ENCODE results near the gene METTL24.
A peak's percentile ranks its signal among the peaks of the same experiment; 100 is the strongest.
"Not testable (repeated sequence)": the region's sequence is repeated elsewhere in the genome, so short reads cannot be mapped to it uniquely, and the experiment has no call there.

Gene METTL24

DNA sequence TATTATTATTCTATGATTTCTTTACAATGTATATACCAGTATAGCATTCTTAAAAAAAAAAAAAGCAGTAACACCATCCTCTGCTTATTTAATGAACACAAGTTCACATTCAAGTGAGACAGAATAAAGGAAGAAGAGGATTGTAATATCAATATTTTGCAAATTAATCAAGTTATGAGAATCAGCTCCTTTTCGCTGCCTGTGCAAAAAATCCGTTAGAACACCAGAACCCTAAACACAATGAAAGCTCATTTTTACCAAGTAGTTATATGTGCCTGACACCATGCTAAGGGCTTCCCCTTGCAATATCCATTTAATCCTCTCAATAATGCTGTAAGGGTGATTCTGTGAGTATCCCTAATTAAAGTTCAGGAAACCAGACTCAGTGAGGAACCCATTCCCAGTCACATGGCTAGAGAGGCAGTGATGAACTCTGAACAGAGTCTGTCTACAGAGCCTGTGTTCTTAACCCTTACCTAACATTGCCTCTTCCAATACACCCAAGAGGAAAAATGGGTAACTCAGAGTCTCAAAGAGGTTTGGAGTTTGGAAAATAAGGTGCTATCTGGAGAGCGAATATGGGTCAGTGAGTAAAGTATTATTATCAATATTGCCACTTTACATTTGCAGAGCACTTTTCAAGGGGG is 111.1 kb downstream of the METTL24 start:
- no peak for DNase-seq

DNA sequence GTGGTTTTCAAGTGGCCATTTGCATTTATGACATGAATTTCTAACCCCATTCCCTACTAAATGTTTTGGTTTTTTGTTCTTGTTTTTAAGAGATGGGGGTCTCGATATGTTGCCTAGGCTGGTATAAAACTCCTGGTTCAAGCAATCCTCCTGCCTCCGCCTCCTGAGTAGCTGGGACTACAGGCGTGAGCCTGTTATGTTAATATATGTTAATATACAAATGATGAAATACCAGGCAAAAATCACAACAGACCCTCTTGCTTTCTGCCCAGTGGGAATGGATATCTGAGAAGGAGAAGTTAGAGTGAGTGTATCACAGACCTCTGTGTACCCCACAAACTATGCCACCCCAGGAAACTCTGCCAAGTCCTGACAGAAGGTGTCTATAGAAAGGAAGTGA is 111.8 kb downstream of the METTL24 start:
- DNase-seq = no peak

DNA sequence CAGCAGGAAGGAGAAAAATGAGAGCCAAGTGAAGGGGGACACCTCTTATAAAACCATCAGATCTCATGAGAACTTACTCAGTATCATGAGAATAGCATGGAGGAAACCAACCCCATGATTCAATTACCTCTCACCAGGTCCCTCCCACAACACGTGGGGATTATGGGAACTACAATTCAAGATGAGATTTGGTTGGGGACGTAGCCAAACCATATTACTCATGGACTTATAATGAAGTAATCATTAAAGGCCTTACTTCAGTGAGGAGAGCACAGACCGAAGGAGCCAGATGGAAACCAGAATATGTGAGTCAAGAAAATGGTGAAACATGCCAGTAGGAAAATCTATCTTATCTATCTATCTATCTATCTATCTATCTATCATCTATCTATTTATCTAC is 113.5 kb downstream of the METTL24 start:
- DNase-seq = not testable (repeated sequence)

DNA sequence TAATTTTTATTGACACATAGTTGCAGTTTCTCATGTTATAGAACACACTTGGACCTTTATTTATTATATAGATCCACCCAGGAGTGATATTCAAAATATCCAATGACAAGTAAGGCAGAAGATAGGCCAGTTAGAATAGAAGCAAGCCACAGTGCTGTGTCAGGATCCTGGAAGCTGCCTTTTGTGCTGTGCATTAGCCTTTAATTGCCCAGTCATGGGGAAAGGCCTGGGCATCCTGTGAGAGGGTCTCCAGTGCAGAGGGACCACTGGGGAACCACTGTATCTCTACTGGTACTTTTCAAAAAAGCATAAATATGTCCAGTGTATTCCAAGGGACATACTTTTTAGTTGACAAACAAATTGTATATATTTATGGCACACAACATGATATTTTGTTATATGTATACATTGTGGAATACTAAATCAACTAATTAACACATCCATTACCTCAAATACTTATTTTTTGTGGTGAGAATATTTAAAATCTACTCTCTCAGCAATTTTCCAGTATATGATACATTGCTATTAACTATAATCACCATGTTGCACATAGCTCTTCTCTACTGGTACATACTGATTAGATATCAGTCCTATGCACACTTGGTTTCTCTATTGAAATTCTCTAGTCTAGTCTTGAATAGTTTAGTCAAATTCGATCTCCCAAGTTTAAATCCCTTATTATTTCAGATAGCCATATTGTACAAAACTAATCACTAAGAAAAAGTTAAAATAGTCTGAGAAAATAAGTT is 118.4 kb downstream of the METTL24 start:
- DNase-seq = no peak

DNA sequence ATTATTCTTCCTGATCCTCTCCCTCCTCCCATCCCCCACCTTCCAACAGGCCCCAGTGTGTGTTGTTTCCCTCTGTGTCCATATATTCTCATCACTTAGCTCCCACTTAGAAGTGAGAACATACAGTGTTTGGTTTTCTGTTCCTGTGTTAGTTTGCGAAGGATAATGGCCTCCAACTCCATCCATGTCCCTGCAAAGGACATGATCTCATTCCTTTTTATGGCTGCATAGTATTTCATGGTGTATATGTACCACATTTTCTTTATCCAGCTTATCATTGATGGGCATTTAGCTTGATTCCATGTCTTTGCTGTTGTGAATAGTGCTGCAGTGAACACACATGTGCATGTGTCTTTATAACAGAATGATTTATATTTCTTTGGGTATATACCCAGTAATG is 122.1 kb downstream of the METTL24 start:
- DNase-seq = not testable (repeated sequence)

DNA sequence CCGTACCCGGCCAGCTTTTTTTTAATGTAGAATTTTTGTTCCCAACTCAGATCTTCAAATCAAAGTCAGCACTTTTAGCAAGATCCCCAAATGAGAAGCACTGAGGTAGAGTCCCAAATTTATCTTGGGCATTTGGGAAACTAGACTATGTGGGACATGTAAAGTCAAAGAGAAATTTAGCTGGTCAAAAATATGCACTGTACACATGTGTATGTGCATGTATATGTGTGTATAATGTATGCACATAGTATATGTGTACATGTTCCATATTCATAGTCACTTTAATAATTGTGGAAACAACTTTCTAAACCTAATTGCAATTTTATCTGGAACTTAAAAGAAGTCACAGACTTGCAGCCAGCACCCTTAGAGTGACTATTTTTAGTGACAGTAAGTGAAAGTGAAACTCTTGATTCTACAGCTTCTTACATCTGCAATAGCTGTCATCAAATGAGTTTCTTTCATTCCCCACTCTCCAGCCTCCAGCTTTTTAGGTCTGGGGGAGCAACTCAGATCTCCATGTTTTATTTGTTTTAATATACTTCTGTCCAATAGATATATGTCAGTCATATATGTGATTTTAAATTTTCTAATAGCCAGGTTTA is 124.3 kb downstream of the METTL24 start:
- DNase-seq = peak; percentile 24

DNA sequence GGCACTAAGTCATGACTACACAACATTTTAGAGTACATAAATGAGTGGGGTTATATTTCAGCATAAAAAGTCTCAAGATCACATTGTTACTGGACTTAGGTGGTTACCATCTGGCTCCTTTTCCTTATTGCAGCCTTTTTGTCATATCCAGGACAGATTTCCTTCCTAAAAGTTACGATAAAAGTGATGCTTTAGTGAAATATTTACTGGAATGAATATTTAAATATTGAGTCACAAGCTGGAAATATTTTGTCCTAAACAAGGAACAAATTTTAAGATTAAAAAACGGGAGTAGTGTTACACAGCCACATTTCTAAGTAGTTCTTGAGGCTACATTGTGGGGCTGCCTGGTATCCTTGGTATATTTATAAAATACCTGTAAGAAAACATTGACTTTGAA is 125.7 kb downstream of the METTL24 start:
- DNase-seq = no peak

DNA sequence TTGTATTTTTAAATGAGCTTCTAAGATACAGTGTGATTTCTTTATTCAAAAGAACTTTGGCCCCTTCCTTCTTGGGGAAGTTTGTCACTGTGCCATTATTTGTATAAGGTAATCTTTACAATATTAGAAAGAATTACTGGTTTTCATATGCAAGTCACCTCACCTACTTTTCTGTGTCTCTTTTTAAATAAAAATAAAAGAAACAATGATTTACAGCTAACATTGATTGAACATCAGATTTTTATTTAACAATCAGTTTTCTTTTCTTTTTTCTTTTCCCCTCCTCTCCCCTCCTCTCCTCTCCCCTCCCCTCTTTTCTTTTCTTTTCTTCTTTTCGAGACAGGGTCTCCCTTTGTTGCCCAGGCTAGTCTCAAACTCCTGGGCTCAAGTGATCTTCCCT is 131.9 kb downstream of the METTL24 start:
- DNase-seq = no peak

DNA sequence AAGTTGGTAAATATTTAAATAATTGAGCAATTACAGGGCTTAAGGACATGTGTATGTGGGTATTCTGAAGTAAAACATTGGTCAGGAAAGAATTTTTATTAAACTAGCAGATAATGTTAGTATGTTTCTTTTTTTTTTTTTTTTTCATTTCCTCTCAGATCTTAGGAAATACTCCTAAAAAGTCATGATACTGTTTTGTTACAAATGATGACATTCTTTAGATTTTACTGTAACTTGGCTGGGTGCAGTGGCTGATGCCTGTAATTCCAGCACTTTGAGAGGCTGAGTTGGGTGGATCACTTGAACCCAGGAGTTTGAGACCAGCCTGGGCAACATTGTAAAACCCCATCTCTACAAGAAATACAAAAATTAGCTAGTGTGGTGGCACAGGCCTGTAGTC is 136.4 kb downstream of the METTL24 start:
- DNase-seq = no peak

DNA sequence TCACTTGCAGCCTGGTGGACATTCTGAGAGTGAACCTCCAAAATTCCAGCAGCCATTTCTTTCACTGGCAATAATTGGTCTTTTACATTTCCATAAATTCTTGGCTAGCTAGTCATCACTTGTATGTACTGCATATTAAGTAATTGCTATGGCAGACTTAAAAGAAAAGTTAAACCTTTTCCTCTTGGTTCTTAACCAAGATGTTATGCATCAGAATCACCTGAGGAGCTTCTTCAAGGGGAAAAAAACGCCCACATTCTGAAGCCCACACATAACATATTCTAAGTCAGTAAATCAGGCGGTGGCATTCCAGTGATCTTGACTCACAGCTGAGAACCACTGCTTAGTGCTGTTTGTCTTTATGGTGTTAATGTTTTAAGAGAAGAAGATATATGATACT is 140.9 kb downstream of the METTL24 start:
- no peak for DNase-seq

DNA sequence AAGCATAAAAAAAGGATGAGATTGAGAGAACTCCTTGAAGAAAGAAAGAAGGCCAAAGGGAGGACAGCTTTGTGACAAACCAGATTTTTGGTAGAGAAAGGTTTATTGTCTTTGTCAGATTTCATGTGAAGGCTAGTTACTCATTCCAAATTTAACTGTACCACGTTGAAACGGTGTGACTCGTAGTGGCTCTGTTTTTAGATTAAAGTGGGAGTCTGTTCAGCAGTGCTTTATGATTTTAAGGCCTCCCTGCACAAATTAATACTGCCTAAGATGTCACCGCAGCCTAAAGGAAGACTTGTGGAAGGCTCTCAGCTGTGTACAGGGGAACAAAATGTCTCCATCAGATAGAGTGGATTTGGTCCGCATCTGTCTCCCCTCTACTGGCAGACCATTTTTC is 142.0 kb downstream of the METTL24 start:
- no peak for DNase-seq

DNA sequence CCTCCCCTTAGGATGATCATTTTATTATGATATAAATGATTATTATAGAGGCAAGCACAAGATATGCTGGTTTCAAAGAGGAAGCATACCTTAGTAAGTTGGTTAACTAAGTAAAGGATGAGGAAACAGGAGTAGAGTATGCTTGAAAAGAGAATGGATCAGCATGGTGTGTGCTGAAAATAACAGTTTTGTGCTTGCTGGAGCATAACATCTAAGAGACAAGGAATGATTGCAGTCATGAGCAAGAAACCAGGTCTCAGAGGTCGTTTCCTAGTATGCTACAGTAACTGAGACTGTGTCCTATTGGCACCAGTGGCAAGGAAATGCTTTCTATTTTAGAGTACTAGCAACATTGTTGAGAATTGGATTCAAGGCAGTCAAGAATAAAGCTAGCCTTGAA is 143.8 kb downstream of the METTL24 start:
- no peak for DNase-seq

DNA sequence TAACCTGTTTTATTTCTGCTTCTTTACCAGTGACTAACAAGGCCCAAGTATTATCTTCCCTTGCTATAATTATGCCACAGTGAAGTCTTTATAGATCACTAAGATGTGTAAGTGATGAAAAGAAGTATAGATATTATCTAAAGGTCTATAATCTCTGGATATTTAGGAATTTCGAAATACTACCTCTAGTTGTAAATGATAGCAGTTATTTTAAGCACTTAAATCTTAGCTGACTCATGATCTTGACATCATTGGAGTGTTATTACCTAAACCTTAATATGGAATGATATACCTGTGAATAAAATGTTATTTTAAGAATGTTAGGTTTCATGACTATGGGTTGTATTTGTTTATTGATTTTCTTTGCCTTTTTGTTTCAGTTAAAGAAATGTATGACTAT is 146.4 kb downstream of the METTL24 start:
- DNase-seq = no peak

DNA sequence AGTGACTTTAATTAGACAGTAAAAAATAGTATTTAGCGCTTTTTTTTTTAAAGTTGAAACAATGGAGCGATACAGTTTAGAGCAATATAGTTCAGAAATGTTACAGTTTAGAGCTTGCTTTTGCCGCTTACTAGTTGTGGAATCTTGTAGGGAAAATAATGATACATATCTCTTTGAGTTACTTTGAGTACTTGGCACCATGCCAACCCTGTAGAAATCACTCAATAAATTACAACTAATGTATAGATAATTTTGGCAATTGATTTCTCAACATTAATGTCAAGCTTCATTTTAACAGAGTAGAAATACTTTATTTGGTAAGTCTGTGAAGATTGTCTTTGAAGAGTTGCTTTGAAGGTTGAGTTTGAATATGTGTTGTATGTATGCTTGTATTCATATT is 150.5 kb downstream of the METTL24 start:
- no peak for DNase-seq

DNA sequence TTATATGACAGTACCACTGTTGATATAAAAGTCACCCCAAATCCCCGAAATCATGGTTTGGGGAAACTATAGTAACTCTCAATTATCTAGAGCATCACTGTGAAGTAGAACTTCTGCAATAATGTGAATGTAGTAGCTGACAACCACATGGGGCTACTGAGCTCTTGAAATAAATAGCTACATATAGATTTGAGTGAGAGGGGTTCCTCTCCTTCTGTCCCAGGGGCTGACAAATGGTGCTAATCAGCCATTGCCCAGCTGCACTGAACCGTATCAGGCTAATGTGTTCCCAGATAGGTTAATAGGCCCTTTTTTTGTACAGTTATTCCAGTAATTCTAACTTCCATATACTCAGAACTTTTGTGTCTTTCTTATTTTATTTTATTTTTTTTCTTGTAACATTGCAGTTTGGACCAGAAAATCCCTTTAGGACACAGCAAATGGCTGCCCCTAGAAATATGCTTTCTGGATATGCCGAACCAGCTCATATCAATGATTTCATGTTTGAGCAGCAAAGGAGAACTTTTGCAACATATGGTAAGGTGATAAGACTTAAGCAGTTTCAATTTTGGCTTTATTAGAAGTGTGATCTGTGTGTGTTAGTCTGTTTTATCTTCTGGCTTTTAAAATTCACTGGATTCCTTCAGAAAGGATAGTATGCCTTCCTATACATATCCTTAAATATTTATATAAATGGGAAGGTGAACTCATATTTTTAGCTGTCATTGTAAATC is 156.8 kb downstream of the METTL24 start:
- DNase-seq = no peak

DNA sequence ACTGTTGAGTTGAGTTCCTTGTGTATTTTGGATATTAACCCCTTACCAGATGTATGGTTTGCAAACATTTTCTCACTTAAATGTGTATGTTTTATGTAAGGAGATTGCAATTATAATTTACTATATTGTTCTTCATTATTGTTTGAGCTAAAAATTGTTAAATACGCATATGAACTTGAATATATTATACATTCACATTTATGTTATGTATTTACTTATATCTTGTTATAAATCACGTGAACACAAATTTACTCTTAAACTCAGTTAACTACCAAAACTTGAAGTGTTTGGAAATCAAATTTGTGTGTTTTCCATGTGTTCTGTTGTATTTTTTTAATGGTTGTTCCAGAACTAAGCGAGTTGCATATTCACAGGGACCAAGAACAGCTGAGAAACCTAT is 159.6 kb downstream of the METTL24 start:
- DNase-seq = no peak

DNA sequence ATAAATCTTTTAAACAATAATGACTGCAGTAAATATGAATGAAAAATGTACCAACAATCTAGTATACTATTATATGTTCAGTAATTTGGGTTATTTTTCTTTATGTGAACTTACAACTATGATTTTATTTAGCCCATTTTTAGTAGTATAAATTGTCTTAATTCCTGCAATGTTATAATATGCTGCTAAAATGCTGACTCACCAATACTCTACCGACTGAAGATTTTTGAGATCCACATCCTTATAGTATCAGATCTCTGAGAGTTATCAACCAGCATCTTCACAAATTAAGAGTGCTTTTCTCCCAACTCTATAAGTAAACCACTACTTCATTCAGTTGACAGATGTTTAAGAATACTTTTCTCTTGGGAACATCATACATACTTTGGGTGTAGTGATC is 161.3 kb downstream of the METTL24 start:
- no peak for DNase-seq

DNA sequence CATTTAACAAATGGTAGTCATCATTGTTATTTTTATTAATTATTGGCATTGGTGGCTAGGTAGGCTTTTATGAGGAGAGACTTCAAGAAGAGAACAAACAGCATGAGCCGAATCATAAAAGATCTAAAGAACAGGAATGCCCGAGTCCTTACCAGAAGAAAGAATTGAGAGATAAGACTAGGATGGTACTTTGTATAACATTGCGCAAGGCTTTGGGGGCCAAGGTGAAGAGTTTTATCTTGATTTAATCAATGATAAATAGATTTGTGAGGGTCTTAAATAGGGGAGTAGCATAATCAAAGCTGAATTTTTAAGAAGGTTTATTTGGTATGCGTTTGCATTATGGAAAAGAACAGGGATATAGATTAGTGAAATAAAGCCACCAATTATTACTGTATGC is 162.5 kb downstream of the METTL24 start:
- DNase-seq = no peak

Measured in CD4-positive, alpha-beta T cell treated with Interleukin-4 for 4 hours (primary cell).